ENCODE results near the gene MTOR.

The MTOR gene

DNA sequence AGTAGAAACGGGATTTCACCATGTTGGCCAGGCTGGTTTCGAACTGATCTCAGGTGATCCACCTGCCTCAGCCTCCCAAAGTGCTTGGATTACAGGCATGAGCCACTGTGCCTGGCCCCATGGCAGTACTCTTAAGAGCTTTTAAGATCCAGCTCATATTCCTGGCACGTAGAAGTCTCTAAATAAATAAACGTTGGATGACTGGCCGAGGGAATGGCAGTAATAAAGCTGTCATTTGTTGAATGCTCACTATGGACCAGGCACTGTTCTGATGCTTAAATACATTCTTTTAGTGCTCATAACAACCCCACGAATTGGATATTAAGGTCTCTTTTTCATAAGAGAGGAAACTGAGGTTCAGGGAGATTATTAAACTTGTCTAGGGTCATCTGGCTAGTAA lies 31.5 kb upstream of the MTOR start:
- H3K27me3 ChIP-seq (ENCODE audit: control insufficient read depth, insufficient read depth, low read length): no peaks in the 10 kb centered on the region
- peaks cover 3% of the 10 kb centered on the region for H3K36me3 ChIP-seq (ENCODE audit: control insufficient read depth, insufficient read depth, low read length)
- no peaks in the 10 kb centered on the region for H3K4me1 ChIP-seq (ENCODE audit: control insufficient read depth, insufficient read depth, low read length)
- no peak overlapping the region for H3K9ac ChIP-seq (ENCODE audit: low read length)
- no peaks in the 10 kb centered on the region for H3K9me3 ChIP-seq (ENCODE audit: control insufficient read depth, low read length)
- H3K4me3 ChIP-seq (ENCODE audit: low read length): no peak overlapping the region

GRCh38 chr1:11291049-11291448 lies 28.7 kb upstream of the MTOR start:
- Histone ChIP-seq H3K9ac (ENCODE audit: low read length) (no peak overlapping the region), H3K4me1 (ENCODE audit: control insufficient read depth, insufficient read depth, low read length) (no peaks in the 10 kb centered on the region), H3K27me3 (ENCODE audit: control insufficient read depth, insufficient read depth, low read length) (no peaks in the 10 kb centered on the region), H3K36me3 (ENCODE audit: control insufficient read depth, insufficient read depth, low read length) (peaks cover 3% of the 10 kb centered on the region), H3K4me3 (ENCODE audit: low read length) (no peak overlapping the region), H3K9me3 (ENCODE audit: control insufficient read depth, low read length) (no peaks in the 10 kb centered on the region)

- H3K4me1 ChIP-seq (ENCODE audit: control insufficient read depth, insufficient read depth, low read length): no peaks in the 10 kb centered on the region
- no peak overlapping the region for H3K4me3 ChIP-seq (ENCODE audit: low read length)
- no peak overlapping the region for H3K9ac ChIP-seq (ENCODE audit: low read length)
- H3K27me3 ChIP-seq (ENCODE audit: control insufficient read depth, insufficient read depth, low read length): no peaks in the 10 kb centered on the region
- H3K36me3 ChIP-seq (ENCODE audit: control insufficient read depth, insufficient read depth, low read length): peaks cover 3% of the 10 kb centered on the region
- H3K9me3 ChIP-seq (ENCODE audit: control insufficient read depth, low read length): no peaks in the 10 kb centered on the region
Observed at GRCh38 chr1:11289064-11289463, 26.7 kb upstream of the MTOR start.

- Histone ChIP-seq H3K9ac (ENCODE audit: low read length) (no peak overlapping the region), H3K36me3 (ENCODE audit: control insufficient read depth, insufficient read depth, low read length) (peaks cover 3% of the 10 kb centered on the region), H3K9me3 (ENCODE audit: control insufficient read depth, low read length) (no peaks in the 10 kb centered on the region), H3K4me1 (ENCODE audit: control insufficient read depth, insufficient read depth, low read length) (no peaks in the 10 kb centered on the region), H3K4me3 (ENCODE audit: low read length) (no peak overlapping the region), H3K27me3 (ENCODE audit: control insufficient read depth, insufficient read depth, low read length) (no peaks in the 10 kb centered on the region)
Observed at GRCh38 chr1:11286735-11287410, 24.5 kb upstream of the MTOR start.

GRCh38 chr1:11285883-11286734 lies 23.8 kb upstream of the MTOR start:
- no peak overlapping the region for H3K4me3 ChIP-seq (ENCODE audit: low read length)
- H3K9me3 ChIP-seq (ENCODE audit: control insufficient read depth, low read length): no peaks in the 10 kb centered on the region
- no peak overlapping the region for H3K9ac ChIP-seq (ENCODE audit: low read length)
- no peaks in the 10 kb centered on the region for H3K4me1 ChIP-seq (ENCODE audit: control insufficient read depth, insufficient read depth, low read length)
- H3K27me3 ChIP-seq (ENCODE audit: control insufficient read depth, insufficient read depth, low read length): no peaks in the 10 kb centered on the region
- peaks cover 3% of the 10 kb centered on the region for H3K36me3 ChIP-seq (ENCODE audit: control insufficient read depth, insufficient read depth, low read length)

- Histone ChIP-seq H3K4me1 (ENCODE audit: control insufficient read depth, insufficient read depth, low read length) (peaks cover 4% of the 10 kb centered on the region), H3K27me3 (ENCODE audit: control insufficient read depth, insufficient read depth, low read length) (no peaks in the 10 kb centered on the region), H3K9me3 (ENCODE audit: control insufficient read depth, low read length) (no peaks in the 10 kb centered on the region), H3K9ac (ENCODE audit: low read length) (no peak overlapping the region), H3K36me3 (ENCODE audit: control insufficient read depth, insufficient read depth, low read length) (no peaks in the 10 kb centered on the region), H3K4me3 (ENCODE audit: low read length) (no peak overlapping the region)
Observed at GRCh38 chr1:11284784-11285183, 22.4 kb upstream of the MTOR start.

GRCh38 chr1:11283151-11283550 lies 20.8 kb upstream of the MTOR start:
- no peaks in the 10 kb centered on the region for H3K9me3 ChIP-seq (ENCODE audit: control insufficient read depth, low read length)
- no peaks in the 10 kb centered on the region for H3K36me3 ChIP-seq (ENCODE audit: control insufficient read depth, insufficient read depth, low read length)
- H3K27me3 ChIP-seq (ENCODE audit: control insufficient read depth, insufficient read depth, low read length): no peaks in the 10 kb centered on the region
- peaks cover 4% of the 10 kb centered on the region for H3K4me1 ChIP-seq (ENCODE audit: control insufficient read depth, insufficient read depth, low read length)
- H3K9ac ChIP-seq (ENCODE audit: low read length): no peak overlapping the region
- H3K4me3 ChIP-seq (ENCODE audit: low read length): no peak overlapping the region

DNA sequence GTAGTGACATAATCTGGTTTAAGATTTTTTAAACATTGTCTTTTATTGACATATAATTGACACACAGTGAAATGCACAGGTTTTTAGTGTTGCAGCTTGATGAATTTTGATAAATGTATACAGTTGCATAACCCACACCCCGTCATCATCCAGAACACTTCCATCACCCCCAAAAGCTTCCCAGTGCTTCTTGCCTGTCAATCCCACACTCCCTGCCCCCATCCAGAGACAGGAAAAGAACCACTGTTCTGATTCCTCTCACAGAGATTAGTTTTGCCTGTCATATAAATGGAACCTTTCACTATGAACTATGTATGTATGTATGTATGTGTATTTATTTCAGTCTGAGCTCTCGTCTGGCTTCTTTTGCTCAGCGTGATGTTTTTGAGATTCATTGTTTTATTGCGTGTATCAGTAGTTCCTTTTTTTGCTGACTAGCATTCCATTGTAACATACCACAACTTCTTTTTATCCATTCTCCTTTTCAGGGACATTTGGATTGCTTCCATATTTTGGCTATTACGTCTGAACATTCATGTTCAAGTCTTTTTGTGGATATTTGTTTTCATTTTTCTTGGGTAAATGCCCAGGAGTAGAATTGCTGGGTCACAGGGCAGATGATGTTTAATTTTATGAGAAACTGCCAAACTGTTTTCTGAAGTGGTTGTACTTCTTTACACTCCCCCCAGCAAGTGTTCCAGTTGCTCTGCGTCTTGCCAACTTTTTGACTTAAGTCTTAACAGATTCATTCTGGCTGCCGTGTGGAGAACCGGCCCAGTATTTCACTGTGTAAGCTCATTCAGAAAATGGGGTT lies 19.4 kb upstream of the MTOR start:
- no peak overlapping the region for H3K9ac ChIP-seq (ENCODE audit: low read length)
- no peaks in the 10 kb centered on the region for H3K9me3 ChIP-seq (ENCODE audit: control insufficient read depth, low read length)

DNA sequence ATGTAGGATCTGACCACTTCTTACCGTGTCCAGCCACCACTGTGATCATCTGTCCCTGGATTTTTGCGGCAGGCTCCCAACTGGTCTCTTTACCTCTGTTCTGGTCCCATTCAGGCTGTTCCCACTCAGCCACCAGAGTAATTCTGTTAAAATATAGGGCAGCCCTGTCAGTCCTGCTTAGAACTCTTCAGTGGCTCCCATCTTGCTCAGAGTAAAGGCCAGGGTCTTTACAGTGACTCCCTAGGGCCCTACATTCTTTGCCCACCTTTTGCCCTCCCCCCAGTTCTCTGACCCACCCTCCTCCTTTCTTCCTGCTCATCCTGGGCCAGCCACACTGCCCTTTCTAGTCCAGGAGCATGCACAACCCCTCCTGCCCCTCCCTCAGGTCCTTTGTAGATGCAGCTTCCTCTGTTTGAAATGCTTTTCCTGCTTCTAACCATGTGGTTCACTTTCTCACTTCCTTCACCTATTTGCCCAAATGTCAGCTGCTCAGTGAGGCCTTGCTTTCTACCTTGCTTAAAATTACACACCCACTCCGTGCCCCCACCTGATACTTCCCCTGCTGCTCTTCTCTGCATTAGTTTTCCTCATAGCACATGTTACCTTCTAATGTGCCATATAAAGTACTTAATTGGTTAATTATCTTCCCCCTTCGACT lies 18.5 kb upstream of the MTOR start:
- no peak overlapping the region for H3K9ac ChIP-seq (ENCODE audit: low read length)
- H3K27me3 ChIP-seq (ENCODE audit: control insufficient read depth, insufficient read depth, low read length): no peaks in the 10 kb centered on the region
- H3K4me3 ChIP-seq (ENCODE audit: low read length): no peak overlapping the region

More for the DNA sequence above, 19.4 kb upstream of the MTOR start:
- Histone ChIP-seq H3K36me3 (ENCODE audit: control insufficient read depth, insufficient read depth, low read length) (no peaks in the 10 kb centered on the region), H3K27me3 (ENCODE audit: control insufficient read depth, insufficient read depth, low read length) (no peaks in the 10 kb centered on the region), H3K4me3 (ENCODE audit: low read length) (no peak overlapping the region), H3K4me1 (ENCODE audit: control insufficient read depth, insufficient read depth, low read length) (peaks cover 4% of the 10 kb centered on the region)

GRCh38 chr1:11279630-11280029 lies 17.3 kb upstream of the MTOR start:
- Histone ChIP-seq H3K9me3 (ENCODE audit: control insufficient read depth, low read length) (no peaks in the 10 kb centered on the region), H3K36me3 (ENCODE audit: control insufficient read depth, insufficient read depth, low read length) (no peaks in the 10 kb centered on the region), H3K27me3 (ENCODE audit: control insufficient read depth, insufficient read depth, low read length) (no peaks in the 10 kb centered on the region), H3K9ac (ENCODE audit: low read length) (no peak overlapping the region), H3K4me1 (ENCODE audit: control insufficient read depth, insufficient read depth, low read length) (peaks cover 16% of the 10 kb centered on the region), H3K4me3 (ENCODE audit: low read length) (no peak overlapping the region)

More for the DNA sequence above, 18.5 kb upstream of the MTOR start:
- no peaks in the 10 kb centered on the region for H3K9me3 ChIP-seq (ENCODE audit: control insufficient read depth, low read length)
- peaks cover 9% of the 10 kb centered on the region for H3K4me1 ChIP-seq (ENCODE audit: control insufficient read depth, insufficient read depth, low read length)
- no peaks in the 10 kb centered on the region for H3K36me3 ChIP-seq (ENCODE audit: control insufficient read depth, insufficient read depth, low read length)

- H3K9ac ChIP-seq (ENCODE audit: low read length): no peak overlapping the region
- H3K4me3 ChIP-seq (ENCODE audit: low read length): no peak overlapping the region
- H3K4me1 ChIP-seq (ENCODE audit: control insufficient read depth, insufficient read depth, low read length): peaks cover 16% of the 10 kb centered on the region
- no peaks in the 10 kb centered on the region for H3K9me3 ChIP-seq (ENCODE audit: control insufficient read depth, low read length)
- no peaks in the 10 kb centered on the region for H3K27me3 ChIP-seq (ENCODE audit: control insufficient read depth, insufficient read depth, low read length)
- no peaks in the 10 kb centered on the region for H3K36me3 ChIP-seq (ENCODE audit: control insufficient read depth, insufficient read depth, low read length)
Observed at GRCh38 chr1:11279152-11279551, 16.8 kb upstream of the MTOR start.
